Activated naive CD8-positive, alpha-beta T cell treated with anti-CD3 and anti-CD28 coated beads, Interleukin-2, amount 10 ng/mL, durations not matched to agents 7 days and 5 days (primary cell): ENCODE results near the gene CCSER1. TPM values are rescaled to one million over a fixed set of nuclear protein-coding genes. Genes with fewer than 3 reads are reported as not detected.

Experiments
- ATAC-seq: fragments of 150-1000 bp; cut with Tn5 transposase; one replicate; pipeline ENCODE4 v1.10.0; 2021; ENCODE audit warnings: low read depth, moderate library complexity
- POLR2A ChIA-PET: fragments of 350-600 bp; sonication (Branson Sonifier 250); formaldehyde crosslinking; loops from one replicate; lab custom pipeline; 2021; ENCODE audit warnings: antibody characterized with exemption; lab: Charles Lee
- DNase-seq: peaks from one replicate; pipeline ENCODE4 v3.0.0; 2021
- H3K27ac Mint-ChIP-seq: one replicate; pipeline ENCODE4 v1.8.0; 2022; ENCODE audit warnings: mild to moderate bottlenecking, mixed read lengths
- H3K27me3 Mint-ChIP-seq: one replicate; pipeline ENCODE4 v1.8.0; 2022; ENCODE audit warnings: mild to moderate bottlenecking, moderate library complexity, mixed read lengths
- H3K36me3 Mint-ChIP-seq: one replicate; pipeline ENCODE4 v1.8.0; 2021; ENCODE audit warnings: mild to moderate bottlenecking, mixed read lengths
- H3K4me1 Mint-ChIP-seq: one replicate; pipeline ENCODE4 v1.8.0; 2021; ENCODE audit warnings: mixed read lengths
- H3K4me3 Mint-ChIP-seq: one replicate; pipeline ENCODE4 v1.8.0; 2022; ENCODE audit warnings: mild to moderate bottlenecking, moderate library complexity, mixed read lengths
- H3K9me3 Mint-ChIP-seq: one replicate; pipeline ENCODE4 v1.8.0; 2021; ENCODE audit warnings: mixed read lengths
- total RNA-seq, 2 experiments: library from RNA; stranded (reverse); gene quantifications; one replicate each; pipeline ENCODE4 v1.2.3, GENCODE V29; 2021

Gene CCSER1
- total RNA-seq, 2 experiments from 2014 or later = 0.64 TPM; not detected in 1

GRCh38 chr4:90415116-90415515, 287.9 kb downstream of the CCSER1 start:
- no peaks in the 10 kb centered on the region for H3K4me1 Mint-ChIP-seq
- H3K4me3 Mint-ChIP-seq = no peak overlapping the region
- no peaks in the 10 kb centered on the region for H3K27me3 Mint-ChIP-seq
- no peaks in the 10 kb centered on the region for H3K36me3 Mint-ChIP-seq
- no peak overlapping the region for H3K27ac Mint-ChIP-seq
- POLR2A ChIA-PET = no interaction called here
- ATAC-seq (no peak), DNase-seq (no peak)
- peaks cover 1% of the 10 kb centered on the region for H3K9me3 Mint-ChIP-seq

- Mint-ChIP-seq H3K4me3 (no peak overlapping the region), H3K4me1 (no peaks in the 10 kb centered on the region), H3K27ac (no peak overlapping the region), H3K27me3 (no peaks in the 10 kb centered on the region), H3K9me3 (no peaks in the 10 kb centered on the region), H3K36me3 (no peaks in the 10 kb centered on the region)
- POLR2A ChIA-PET = no interaction called here
- no peak for DNase-seq
- ATAC-seq = no peak
Observed at GRCh38 chr4:90419124-90419711, 292.0 kb downstream of the CCSER1 start.

GRCh38 chr4:90421161-90421560, 294.0 kb downstream of the CCSER1 start:
- no peak for DNase-seq
- Mint-ChIP-seq H3K9me3 (no peaks in the 10 kb centered on the region), H3K4me3 (no peak overlapping the region), H3K27me3 (no peaks in the 10 kb centered on the region), H3K4me1 (no peaks in the 10 kb centered on the region), H3K36me3 (no peaks in the 10 kb centered on the region), H3K27ac (no peak overlapping the region)
- POLR2A ChIA-PET = no interaction called here
- no peak for ATAC-seq

DNA sequence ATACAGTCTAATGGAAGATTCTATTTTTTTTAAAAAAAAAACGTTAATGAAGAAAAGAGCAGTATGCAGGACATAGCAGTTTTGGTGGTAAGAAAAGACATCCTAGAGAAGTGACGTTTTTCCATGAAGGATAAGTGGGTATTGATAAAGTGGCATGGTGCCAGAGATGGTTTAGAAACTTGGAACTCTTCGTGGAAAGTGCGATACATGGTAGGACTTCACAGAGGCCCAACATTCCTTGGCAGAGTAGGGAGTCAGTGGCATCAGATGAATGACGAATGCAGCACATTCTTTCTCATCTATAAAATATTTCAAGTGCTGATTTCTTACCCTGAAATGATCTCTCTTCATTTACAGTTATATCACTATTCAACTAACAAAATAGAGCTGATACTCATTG, 298.7 kb downstream of the CCSER1 start:
- H3K4me1 Mint-ChIP-seq = no peaks in the 10 kb centered on the region
- no peaks in the 10 kb centered on the region for H3K27me3 Mint-ChIP-seq

GRCh38 chr4:90438522-90438921, 311.3 kb downstream of the CCSER1 start:
- Mint-ChIP-seq H3K4me3 (no peak overlapping the region), H3K4me1 (no peaks in the 10 kb centered on the region), H3K36me3 (no peaks in the 10 kb centered on the region), H3K27ac (no peak overlapping the region), H3K9me3 (no peaks in the 10 kb centered on the region), H3K27me3 (peaks cover 2% of the 10 kb centered on the region)
- POLR2A ChIA-PET = no interaction called here
- ATAC-seq (no peak), DNase-seq (no peak)

More for the DNA sequence above, 298.7 kb downstream of the CCSER1 start:
- Mint-ChIP-seq H3K9me3 (no peaks in the 10 kb centered on the region), H3K4me3 (no peak overlapping the region), H3K27ac (no peak overlapping the region), H3K36me3 (no peaks in the 10 kb centered on the region)
- DNase-seq = no peak
- POLR2A ChIA-PET = no interaction called here
- ATAC-seq = no peak

- ATAC-seq (no peak), DNase-seq (no peak)
- H3K4me1 Mint-ChIP-seq = no peaks in the 10 kb centered on the region
- no peak overlapping the region for H3K4me3 Mint-ChIP-seq
- peaks cover 2% of the 10 kb centered on the region for H3K27me3 Mint-ChIP-seq
- H3K36me3 Mint-ChIP-seq = no peaks in the 10 kb centered on the region
- no peak overlapping the region for H3K27ac Mint-ChIP-seq
- POLR2A ChIA-PET = no interaction called here
- no peaks in the 10 kb centered on the region for H3K9me3 Mint-ChIP-seq
Observed at GRCh38 chr4:90441770-90442169, 314.6 kb downstream of the CCSER1 start.

- no peak overlapping the region for H3K4me3 Mint-ChIP-seq
- H3K4me1 Mint-ChIP-seq = no peaks in the 10 kb centered on the region
- ATAC-seq (no peak), DNase-seq (no peak)
- POLR2A ChIA-PET = no interaction called here
- H3K36me3 Mint-ChIP-seq = no peaks in the 10 kb centered on the region
- H3K27me3 Mint-ChIP-seq = peaks cover 2% of the 10 kb centered on the region
- H3K9me3 Mint-ChIP-seq = no peaks in the 10 kb centered on the region
- no peak overlapping the region for H3K27ac Mint-ChIP-seq
Observed at GRCh38 chr4:90442619-90443018, 315.4 kb downstream of the CCSER1 start.

- Mint-ChIP-seq H3K27me3 (peaks cover 2% of the 10 kb centered on the region), H3K27ac (no peak overlapping the region), H3K36me3 (no peaks in the 10 kb centered on the region), H3K9me3 (no peaks in the 10 kb centered on the region), H3K4me1 (no peaks in the 10 kb centered on the region), H3K4me3 (no peak overlapping the region)
- ATAC-seq = no peak
- POLR2A ChIA-PET = no interaction called here
- no peak for DNase-seq
Observed at GRCh38 chr4:90443231-90443630, 316.0 kb downstream of the CCSER1 start.

GRCh38 chr4:90444904-90445303, 317.7 kb downstream of the CCSER1 start:
- peaks cover 2% of the 10 kb centered on the region for H3K27me3 Mint-ChIP-seq
- POLR2A ChIA-PET = no interaction called here
- no peaks in the 10 kb centered on the region for H3K4me1 Mint-ChIP-seq
- no peaks in the 10 kb centered on the region for H3K36me3 Mint-ChIP-seq
- no peak overlapping the region for H3K27ac Mint-ChIP-seq
- ATAC-seq (no peak), DNase-seq (no peak)
- H3K4me3 Mint-ChIP-seq = no peak overlapping the region
- H3K9me3 Mint-ChIP-seq = no peaks in the 10 kb centered on the region

DNA sequence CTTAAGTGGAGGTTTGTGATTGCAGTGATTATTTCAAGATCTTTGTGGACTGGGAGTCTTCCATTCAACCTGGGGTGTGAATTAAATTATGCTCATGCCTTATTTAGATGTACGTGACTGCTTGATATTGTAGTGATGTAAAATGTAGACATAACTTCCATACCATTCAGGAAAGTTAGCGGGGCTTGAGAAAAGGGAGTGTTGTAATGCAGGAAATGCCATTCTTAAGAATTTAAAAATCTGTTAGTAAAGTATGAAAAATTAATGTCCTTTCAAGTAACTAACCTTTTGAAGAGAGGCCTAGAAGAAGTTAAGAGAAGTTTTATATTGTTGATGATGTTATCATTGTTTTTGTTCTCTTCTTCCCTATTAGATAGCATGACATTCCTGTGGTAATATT, 318.2 kb downstream of the CCSER1 start:
- no peak for DNase-seq
- no peak for ATAC-seq
- POLR2A ChIA-PET = no interaction called here
- Mint-ChIP-seq H3K36me3 (no peaks in the 10 kb centered on the region), H3K4me3 (no peak overlapping the region), H3K9me3 (no peaks in the 10 kb centered on the region), H3K4me1 (no peaks in the 10 kb centered on the region), H3K27ac (no peak overlapping the region), H3K27me3 (peaks cover 2% of the 10 kb centered on the region)

GRCh38 chr4:90449626-90450025, 322.4 kb downstream of the CCSER1 start:
- Mint-ChIP-seq H3K4me3 (no peak overlapping the region), H3K27me3 (no peaks in the 10 kb centered on the region), H3K4me1 (no peaks in the 10 kb centered on the region), H3K9me3 (peaks cover 2% of the 10 kb centered on the region), H3K27ac (no peak overlapping the region), H3K36me3 (no peaks in the 10 kb centered on the region)
- DNase-seq (no peak), ATAC-seq (no peak)
- POLR2A ChIA-PET = no interaction called here

DNA sequence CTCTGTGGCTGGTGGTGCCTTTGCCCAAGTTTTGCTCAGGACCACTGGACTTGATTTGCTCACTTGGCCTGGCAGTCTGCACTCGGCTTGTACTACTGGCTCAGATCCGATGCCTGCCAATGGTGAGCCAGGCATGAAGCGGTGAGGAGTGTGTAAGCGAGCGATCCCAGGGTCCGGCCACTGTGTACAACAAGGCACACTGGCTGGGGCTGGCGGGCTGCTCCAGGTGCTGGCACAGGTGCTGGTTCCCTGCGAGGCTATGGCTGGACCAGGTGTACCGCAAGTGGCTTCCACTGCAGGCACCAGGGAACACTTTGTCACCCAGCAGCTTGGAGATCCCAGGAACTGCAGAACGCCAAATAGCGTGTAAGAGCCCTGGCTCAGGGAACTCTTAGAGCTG, 329.7 kb downstream of the CCSER1 start:
- peaks cover 2% of the 10 kb centered on the region for H3K9me3 Mint-ChIP-seq
- POLR2A ChIA-PET = no interaction called here
- DNase-seq (no peak), ATAC-seq (no peak)
- no peaks in the 10 kb centered on the region for H3K27me3 Mint-ChIP-seq
- no peaks in the 10 kb centered on the region for H3K4me1 Mint-ChIP-seq
- no peak overlapping the region for H3K27ac Mint-ChIP-seq
- no peaks in the 10 kb centered on the region for H3K36me3 Mint-ChIP-seq
- H3K4me3 Mint-ChIP-seq = no peak overlapping the region

- no peak for ATAC-seq
- H3K4me1 Mint-ChIP-seq = no peaks in the 10 kb centered on the region
- no peak for DNase-seq
- POLR2A ChIA-PET = no interaction called here
- H3K36me3 Mint-ChIP-seq = no peaks in the 10 kb centered on the region
- H3K27me3 Mint-ChIP-seq = no peaks in the 10 kb centered on the region
- peaks cover 2% of the 10 kb centered on the region for H3K9me3 Mint-ChIP-seq
- no peak overlapping the region for H3K27ac Mint-ChIP-seq
- H3K4me3 Mint-ChIP-seq = no peak overlapping the region
Observed at GRCh38 chr4:90457817-90458216, 330.6 kb downstream of the CCSER1 start.

DNA sequence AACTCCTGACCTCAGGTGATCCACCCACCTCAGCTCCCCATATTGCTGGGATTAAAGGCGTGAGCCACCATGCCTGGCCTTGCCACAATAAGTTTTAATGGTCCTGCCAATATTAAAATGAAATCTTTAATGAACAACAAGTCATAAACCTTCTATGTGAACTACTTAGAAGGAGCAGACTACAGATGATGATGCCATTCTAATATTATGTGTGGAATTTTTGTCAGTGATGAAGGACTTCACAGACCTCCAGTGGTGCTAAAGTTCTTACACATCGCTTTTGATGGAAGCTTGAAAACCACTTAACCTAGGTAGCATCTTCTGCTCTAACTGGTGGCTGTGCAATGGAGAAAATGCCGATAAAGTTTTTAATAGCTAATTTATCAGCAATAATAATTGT, 331.4 kb downstream of the CCSER1 start:
- Mint-ChIP-seq H3K4me1 (no peaks in the 10 kb centered on the region), H3K27ac (no peak overlapping the region), H3K9me3 (peaks cover 2% of the 10 kb centered on the region), H3K36me3 (no peaks in the 10 kb centered on the region), H3K27me3 (no peaks in the 10 kb centered on the region), H3K4me3 (no peak overlapping the region)
- DNase-seq = no peak
- no peak for ATAC-seq
- POLR2A ChIA-PET = no interaction called here

DNA sequence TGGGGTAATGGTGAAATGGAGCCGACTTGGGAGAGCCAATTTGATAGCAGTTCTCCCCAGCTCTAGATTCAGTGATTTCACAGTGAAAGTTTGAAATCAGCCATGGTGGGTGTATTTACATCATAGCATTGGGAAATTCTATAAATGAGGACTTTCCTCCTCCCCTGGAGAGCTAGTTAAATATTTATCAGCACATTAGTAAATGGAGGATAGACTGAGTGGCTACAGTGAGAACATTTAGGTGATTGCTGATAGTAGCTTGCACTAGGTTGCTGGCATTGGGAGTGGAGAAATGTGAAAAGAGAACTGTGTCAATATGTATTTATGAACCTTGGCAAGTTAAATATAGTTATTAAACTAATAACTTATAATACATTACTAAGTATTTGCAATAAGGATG, 347.3 kb downstream of the CCSER1 start:
- no peaks in the 10 kb centered on the region for H3K4me1 Mint-ChIP-seq
- POLR2A ChIA-PET = no interaction called here
- H3K36me3 Mint-ChIP-seq = no peaks in the 10 kb centered on the region
- no peaks in the 10 kb centered on the region for H3K27me3 Mint-ChIP-seq
- H3K27ac Mint-ChIP-seq = no peak overlapping the region
- no peaks in the 10 kb centered on the region for H3K9me3 Mint-ChIP-seq
- DNase-seq = no peak
- ATAC-seq = no peak
- H3K4me3 Mint-ChIP-seq = no peak overlapping the region
